Breast epithelium (tissue), 4 donors: ENCODE results near the gene SRP68. TPM values are rescaled to one million over a fixed set of nuclear protein-coding genes. Genes with fewer than 3 reads are reported as not detected.

Experiments used
- DNase-seq, 2 donors: peaks; one replicate each; pipeline ENCODE4 v3.0.0-alpha.2; 2019; ENCODE audit warnings: low spot score in 2 of 2
- H3K27ac ChIP-seq, 2 donors: fragments of 200-600 bp; sonication (generic) in 1 of 2; one replicate each; pipeline ENCODE4 v1.5.1; 2016 to 2019; ENCODE audit warnings: mild to moderate bottlenecking in 1 of 2
- H3K27me3 ChIP-seq, 2 donors: fragments of 200-600 bp; sonication (generic) in 1 of 2; one replicate each; pipeline versions ENCODE4 v1.5.1 to v1.6.0; 2017 to 2019; ENCODE audit warnings: control low read depth in 1 of 2, mild to moderate bottlenecking in 1 of 2
- H3K36me3 ChIP-seq: fragments of 200-600 bp; one replicate; pipeline ENCODE4 v1.5.1; 2019
- H3K4me1 ChIP-seq, 2 donors: fragments of 200-600 bp; sonication (generic); one replicate each; pipeline ENCODE4 v1.5.1; 2016 to 2019; ENCODE audit warnings: control low read depth in 1 of 2
- H3K4me3 ChIP-seq, 3 donors: fragments of 200-600 bp; sonication (generic); 1 replicate in 2 of 3; 2 replicates in 1 of 3; pipeline ENCODE4 v1.5.1; 2016 to 2019; ENCODE audit warnings: mild to moderate bottlenecking in 3 of 3, moderate library complexity in 2 of 3
- H3K9me3 ChIP-seq, 2 donors: fragments of 200-600 bp; sonication (generic) in 1 of 2; one replicate each; pipeline ENCODE4 v1.5.1; 2016 to 2019; ENCODE audit warnings: control low read depth in 1 of 2
- POLR2A ChIP-seq: fragments of 450-650 bp; IDR thresholded peaks from one replicate; pipeline ENCODE4 v1.6.1; 2016; ENCODE audit warnings: antibody characterized with exemption, mild to moderate bottlenecking, moderate library complexity
- POLR2AphosphoS5 ChIP-seq, 3 donors: sonication (generic); formaldehyde crosslinking; IDR thresholded peaks; one replicate each; pipeline ENCODE4 v1.6.1; 2017; ENCODE audit warnings: antibody characterized with exemption in 3 of 3
- intact Hi-C: fragments of 100-400 bp; cut with DNase I; formaldehyde crosslinking; loops from one replicate; pipeline ENCODE4 v1.15.1; 2023; ENCODE audit warnings: low total_unique reads
- total RNA-seq, 3 donors: library from RNA; depleted of rRNA; stranded (reverse); fragments of >200 nt; gene quantifications; one replicate each; pipeline ENCODE4 v1.1.0, GENCODE V29; 2016
- TF ChIP-seq, protein P1 (sequence below), 3 donors: fragments of 450-650 bp; IDR thresholded peaks; one replicate each; pipeline ENCODE4 v1.5.1; 2016 to 2017; ENCODE audit warnings: antibody characterized with exemption in 3 of 3, mild to moderate bottlenecking in 3 of 3, moderate library complexity in 3 of 3

SRP68 gene
- total RNA-seq, 3 donors from 2014 or later: 41.3 to 49.6 (median 48.3) TPM

DNA sequence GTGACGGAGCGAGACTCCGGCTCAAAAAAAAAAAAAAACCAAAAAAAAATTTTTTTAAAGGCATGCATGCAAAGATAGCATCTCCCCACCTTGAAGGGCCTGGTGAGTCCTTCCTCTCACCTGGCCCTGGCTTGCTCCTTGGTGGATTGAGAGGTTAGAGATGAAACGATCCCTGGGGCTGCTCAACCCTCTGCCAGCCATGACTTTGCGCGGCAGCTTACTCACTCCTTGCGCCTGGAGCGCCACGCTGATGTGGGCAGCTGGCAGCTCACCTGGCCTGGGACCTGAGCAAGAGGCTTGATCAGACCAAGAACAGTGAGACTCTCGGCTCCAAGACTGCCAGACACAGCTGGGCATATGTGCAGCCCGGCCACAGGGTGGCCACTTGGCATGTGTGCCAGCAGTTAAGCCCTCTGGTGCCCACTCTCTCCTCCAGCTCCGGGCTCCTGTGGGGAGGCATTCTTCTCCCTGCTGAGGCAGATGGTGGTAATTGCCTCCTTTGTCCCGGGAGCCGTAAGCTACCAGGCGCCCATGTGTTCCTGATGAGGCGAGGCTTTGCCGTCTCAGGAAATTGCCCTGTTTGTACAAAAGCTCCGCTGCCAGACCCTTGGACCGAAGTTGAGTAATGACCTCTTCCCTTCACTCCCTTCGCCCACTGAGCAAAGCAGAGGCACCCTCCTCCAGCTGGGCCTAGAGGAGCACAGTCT, 40.1 kb downstream of the SRP68 start:
- Histone ChIP-seq H3K27me3 (no peaks in the 10 kb centered on the region), H3K27ac (no peak overlapping the region), H3K36me3 (no peaks in the 10 kb centered on the region), H3K4me1 (no peaks in the 10 kb centered on the region), H3K4me3 (no peak overlapping the region), H3K9me3 (no peaks in the 10 kb centered on the region)
- no peak for TF ChIP-seq POLR2A
- TF ChIP-seq, protein P1, sequence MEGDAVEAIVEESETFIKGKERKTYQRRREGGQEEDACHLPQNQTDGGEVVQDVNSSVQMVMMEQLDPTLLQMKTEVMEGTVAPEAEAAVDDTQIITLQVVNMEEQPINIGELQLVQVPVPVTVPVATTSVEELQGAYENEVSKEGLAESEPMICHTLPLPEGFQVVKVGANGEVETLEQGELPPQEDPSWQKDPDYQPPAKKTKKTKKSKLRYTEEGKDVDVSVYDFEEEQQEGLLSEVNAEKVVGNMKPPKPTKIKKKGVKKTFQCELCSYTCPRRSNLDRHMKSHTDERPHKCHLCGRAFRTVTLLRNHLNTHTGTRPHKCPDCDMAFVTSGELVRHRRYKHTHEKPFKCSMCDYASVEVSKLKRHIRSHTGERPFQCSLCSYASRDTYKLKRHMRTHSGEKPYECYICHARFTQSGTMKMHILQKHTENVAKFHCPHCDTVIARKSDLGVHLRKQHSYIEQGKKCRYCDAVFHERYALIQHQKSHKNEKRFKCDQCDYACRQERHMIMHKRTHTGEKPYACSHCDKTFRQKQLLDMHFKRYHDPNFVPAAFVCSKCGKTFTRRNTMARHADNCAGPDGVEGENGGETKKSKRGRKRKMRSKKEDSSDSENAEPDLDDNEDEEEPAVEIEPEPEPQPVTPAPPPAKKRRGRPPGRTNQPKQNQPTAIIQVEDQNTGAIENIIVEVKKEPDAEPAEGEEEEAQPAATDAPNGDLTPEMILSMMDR (IDR thresholded peaks at IDR 0.05): no peak
- intact Hi-C loops: no loop called here
- no peak for DNase-seq

DNA sequence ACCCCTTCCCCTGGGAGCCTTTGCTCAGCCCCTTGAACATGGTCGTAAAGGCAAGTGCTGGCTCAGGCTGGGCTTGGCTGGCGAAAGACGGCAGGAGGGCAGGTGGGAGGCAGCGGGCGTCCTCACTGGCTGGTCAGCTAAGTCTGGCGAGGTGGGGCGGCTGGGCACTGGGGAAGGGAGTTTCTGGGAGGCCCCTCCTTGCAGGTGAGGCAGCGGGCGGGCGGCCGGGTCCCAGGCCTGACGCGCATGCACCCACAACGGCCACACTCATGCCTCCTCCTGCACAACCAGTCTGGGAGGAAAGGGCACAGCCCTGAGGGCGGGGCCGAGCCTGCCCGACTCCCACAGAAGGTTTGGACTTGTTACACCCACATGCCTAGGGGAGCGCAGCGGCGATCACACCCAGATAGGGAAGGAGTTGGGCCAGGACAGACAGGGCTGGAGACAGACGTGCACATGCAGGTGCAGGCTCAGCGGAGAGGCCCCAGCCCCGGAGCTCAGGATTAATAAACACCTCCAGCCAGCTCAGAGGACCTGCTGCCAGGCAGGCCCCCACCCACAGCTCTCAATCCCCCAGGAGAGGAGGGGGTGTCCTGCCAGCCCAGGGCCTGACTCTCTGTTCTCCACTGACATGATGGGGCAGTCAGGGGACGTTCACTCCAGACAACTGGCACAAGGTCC, 45.0 kb downstream of the SRP68 start, which contains the start of gene EVPL:
TSS of gene EVPL (minus strand) at position 148 of the 681 bp plus-strand sequence. CDS start at position 40, 108 bp downstream.
- H3K36me3 ChIP-seq: no peaks in the 10 kb centered on the region
- peak within 1 kb of the TSS; percentile 50 to 66 for H3K27ac ChIP-seq
- DNase-seq: peak; percentile 71 to 82
- H3K9me3 ChIP-seq: no peaks in the 10 kb centered on the region
- H3K27me3 ChIP-seq: no peaks in the 10 kb centered on the region
- intact Hi-C loops: no loop called here
- no peaks in the 10 kb centered on the region for H3K4me1 ChIP-seq
- TF ChIP-seq, protein P1 (IDR thresholded peaks at IDR 0.05): no peak
- TF ChIP-seq POLR2A (no peak), POLR2AphosphoS5 (IDR thresholded peaks at IDR 0.05) (no peak)
- H3K4me3 ChIP-seq: peak within 1 kb of the TSS in 2 of 3 donors; percentile 43 to 58

DNA sequence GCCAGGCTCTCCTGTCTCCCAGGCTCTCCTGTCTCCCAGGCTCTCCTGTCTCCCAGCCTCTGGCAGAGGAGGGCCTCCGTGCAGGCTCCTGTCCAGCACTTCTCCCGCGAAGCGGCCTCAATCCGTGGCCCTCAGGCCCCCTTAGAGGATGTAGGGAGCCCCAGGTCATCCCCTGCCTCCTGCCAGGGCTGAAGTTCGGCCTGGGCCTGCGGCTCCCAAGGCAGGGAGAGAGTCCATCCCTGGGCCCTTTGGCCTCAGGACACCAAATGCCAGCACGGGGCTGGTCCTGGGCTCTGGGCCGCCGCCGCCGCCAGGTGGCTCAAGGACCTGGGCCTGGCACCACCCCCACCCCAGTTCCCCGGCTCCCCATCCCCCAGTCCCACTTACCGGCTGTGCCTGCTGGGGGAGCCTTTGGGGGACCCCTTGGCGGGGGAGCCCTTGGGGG, 45.6 kb downstream of the SRP68 start:
- Histone ChIP-seq H3K27ac (peak overlapping the region; percentile 50 to 66), H3K36me3 (no peaks in the 10 kb centered on the region), H3K4me1 (no peaks in the 10 kb centered on the region), H3K9me3 (no peaks in the 10 kb centered on the region), H3K27me3 (no peaks in the 10 kb centered on the region), H3K4me3 (peak overlapping the region in 2 of 3 donors; percentile 43 to 58)
- DNase-seq: no peak
- intact Hi-C loops: no loop called here
- TF ChIP-seq POLR2A: no peak

DNA sequence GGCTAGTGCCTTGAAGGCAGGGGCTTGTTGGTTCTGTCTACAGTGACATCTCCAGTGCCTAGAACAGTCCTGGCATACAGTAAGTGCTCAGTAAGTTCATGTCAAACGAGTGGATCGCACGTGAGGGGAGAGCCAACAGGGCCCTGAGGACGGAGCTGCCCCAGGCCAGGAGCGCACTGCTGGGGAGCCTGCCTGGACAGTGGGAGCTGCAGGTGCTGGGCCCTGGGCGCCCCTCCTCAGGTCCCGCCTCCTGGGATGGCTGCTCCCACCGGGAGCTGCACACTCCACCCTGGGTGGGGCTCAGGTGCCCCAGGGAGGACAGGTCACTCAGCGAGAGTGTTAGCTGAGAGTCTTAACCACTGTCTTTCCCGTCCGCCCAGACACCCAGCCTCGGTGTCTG, 47.0 kb downstream of the SRP68 start:
- Histone ChIP-seq H3K4me3 (no peak overlapping the region), H3K27ac (no peak overlapping the region), H3K4me1 (no peaks in the 10 kb centered on the region), H3K27me3 (no peaks in the 10 kb centered on the region), H3K36me3 (no peaks in the 10 kb centered on the region), H3K9me3 (no peaks in the 10 kb centered on the region)
- intact Hi-C loops: no loop called here
- no peak for DNase-seq
- TF ChIP-seq, protein P1 (IDR thresholded peaks at IDR 0.05): no peak
- no peak for TF ChIP-seq POLR2AphosphoS5 (IDR thresholded peaks at IDR 0.05)
- no peak for TF ChIP-seq POLR2A

DNA sequence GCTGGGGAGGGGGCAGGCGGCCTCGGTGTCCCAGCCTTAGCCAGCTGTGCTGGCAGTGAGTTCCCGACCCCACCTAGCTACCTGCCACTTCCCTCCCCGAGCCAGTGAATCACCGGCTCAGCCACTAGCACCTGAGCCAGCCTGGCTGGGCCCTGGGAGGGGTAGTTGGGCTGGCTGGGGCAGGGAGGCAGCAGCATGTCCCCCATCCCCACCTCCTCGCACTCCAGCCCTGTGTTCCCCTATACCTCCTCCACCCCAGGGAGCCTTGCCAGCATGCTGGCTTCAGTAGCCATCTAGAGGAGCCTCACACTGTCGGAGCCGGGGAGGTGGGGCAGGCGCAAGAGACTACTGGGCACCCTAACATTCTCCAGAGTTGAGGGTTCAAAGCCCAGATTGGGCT, 48.0 kb downstream of the SRP68 start:
- Histone ChIP-seq H3K9me3 (no peaks in the 10 kb centered on the region), H3K27me3 (no peaks in the 10 kb centered on the region), H3K4me1 (no peaks in the 10 kb centered on the region), H3K4me3 (no peak overlapping the region), H3K27ac (no peak overlapping the region), H3K36me3 (no peaks in the 10 kb centered on the region)
- no peak for TF ChIP-seq POLR2AphosphoS5 (IDR thresholded peaks at IDR 0.05)
- intact Hi-C loops: no loop called here
- DNase-seq: no peak

DNA sequence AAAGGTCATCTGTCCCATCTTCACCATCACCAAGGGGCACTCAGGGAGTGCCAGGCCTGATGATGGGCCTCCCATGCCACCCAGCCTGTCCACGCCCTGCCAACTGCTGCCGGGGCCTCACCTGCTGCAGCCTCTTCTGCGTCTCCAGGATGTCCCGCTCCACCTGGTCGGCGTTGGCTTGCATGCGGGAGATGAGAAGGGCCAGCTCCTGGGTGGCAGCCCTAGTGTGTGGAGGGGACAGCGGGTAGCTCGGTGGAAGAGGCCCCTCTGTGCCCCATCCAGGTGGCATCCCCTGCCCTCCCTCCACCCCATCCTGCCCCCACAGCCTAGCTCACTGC, 48.4 kb downstream of the SRP68 start:
- Histone ChIP-seq H3K36me3 (no peaks in the 10 kb centered on the region), H3K4me3 (no peak overlapping the region), H3K9me3 (no peaks in the 10 kb centered on the region), H3K27ac (no peak overlapping the region), H3K27me3 (no peaks in the 10 kb centered on the region), H3K4me1 (no peaks in the 10 kb centered on the region)
- no peak for DNase-seq
- TF ChIP-seq POLR2AphosphoS5 (IDR thresholded peaks at IDR 0.05) (no peak), POLR2A (no peak)
- TF ChIP-seq, protein P1 (IDR thresholded peaks at IDR 0.05): no peak
- intact Hi-C loops: no loop called here
